Neuronal stem cell (in vitro differentiated cells): ENCODE data around the gene NTPCR. TPM values are rescaled to one million over a fixed set of nuclear protein-coding genes. Genes with fewer than 3 reads are reported as not detected.
A peak's percentile ranks its signal among the peaks of the same experiment; 100 is the strongest.

Source experiments
- DNase-seq: peaks from one replicate; pipeline ENCODE4 v3.0.0-alpha.2; 2013; ENCODE audit warnings: low spot score
- H2AFZ ChIP-seq: one replicate; pipeline ENCODE4 v1.6.1; 2013; ENCODE audit warnings: mild to moderate bottlenecking, low read length, inconsistent platforms
- H2AK5ac ChIP-seq: 2 replicates; pipeline ENCODE4 v1.6.1; 2013; ENCODE audit warnings: low read depth, mild to moderate bottlenecking, inconsistent platforms, low read length, moderate library complexity, mixed read lengths
- H2BK120ac ChIP-seq: 2 replicates; pipeline ENCODE4 v1.6.1; 2013; ENCODE audit warnings: low read depth, mild to moderate bottlenecking, inconsistent platforms, low read length, moderate library complexity, mixed read lengths
- H2BK12ac ChIP-seq: one replicate; pipeline ENCODE4 v1.6.1; 2013; ENCODE audit warnings: low read length, inconsistent platforms
- H2BK15ac ChIP-seq: 2 replicates; pipeline ENCODE4 v1.6.1; 2013; ENCODE audit warnings: mild to moderate bottlenecking, low read length, inconsistent platforms, mixed read lengths
- H2BK5ac ChIP-seq: one replicate; pipeline ENCODE4 v1.6.1; 2013; ENCODE audit warnings: inconsistent platforms, mild to moderate bottlenecking, low read length, moderate library complexity
- H3K14ac ChIP-seq: one replicate; pipeline ENCODE4 v1.6.1; 2013; ENCODE audit warnings: low read length, inconsistent platforms
- H3K18ac ChIP-seq: 2 replicates; pipeline ENCODE4 v1.6.1; 2013; ENCODE audit warnings: low read length, inconsistent platforms
- H3K23ac ChIP-seq: 2 replicates; pipeline ENCODE4 v1.6.1; 2013; ENCODE audit warnings: low read depth, mild to moderate bottlenecking, mixed read lengths, low read length, inconsistent platforms; ENCODE audit not compliant: poor library complexity
- H3K27ac ChIP-seq: replicated peaks from 3 replicates; pipeline ENCODE4 v1.5.1; 2013; ENCODE audit warnings: low read length, inconsistent platforms
- H3K27me3 ChIP-seq, 3 experiments: 2 replicates each; pipeline ENCODE4 v1.6.1; 2013; ENCODE audit warnings: low read length in 3 of 3, mild to moderate bottlenecking in 2 of 3, inconsistent platforms in 1 of 3, low read depth in 1 of 3, mixed read lengths in 1 of 3, moderate library complexity in 1 of 3; ENCODE audit not compliant: control insufficient read depth in 3 of 3, insufficient read depth in 3 of 3
- H3K36me3 ChIP-seq, 2 donors: replicated peaks in 1 of 2; 2 replicates each; pipeline ENCODE4 v1.6.1; 2013; ENCODE audit warnings: low read length in 2 of 2; ENCODE audit not compliant: control insufficient read depth in 2 of 2, insufficient read depth in 2 of 2
- H3K4ac ChIP-seq: 2 replicates; pipeline ENCODE4 v1.6.1; 2013; ENCODE audit warnings: inconsistent platforms, mild to moderate bottlenecking, low read length, moderate library complexity
- H3K4me1 ChIP-seq, 2 donors: 1 replicate in 1 of 2; 2 replicates in 1 of 2; pipeline ENCODE4 v1.6.1; 2013; ENCODE audit warnings: low read length in 2 of 2, low read depth in 1 of 2; ENCODE audit not compliant: control insufficient read depth in 2 of 2, insufficient read depth in 1 of 2
- H3K4me2 ChIP-seq: one replicate; pipeline ENCODE4 v1.6.1; 2013; ENCODE audit warnings: mild to moderate bottlenecking, low read length, inconsistent platforms; ENCODE audit not compliant: insufficient read depth, poor library complexity, severe bottlenecking
- H3K4me3 ChIP-seq, 2 donors: 2 replicates each; pipeline ENCODE4 v1.5.1; 2013; ENCODE audit warnings: low read length in 2 of 2, mild to moderate bottlenecking in 2 of 2, inconsistent platforms in 1 of 2, moderate library complexity in 1 of 2
- H3K79me1 ChIP-seq: one replicate; pipeline ENCODE4 v1.6.1; 2013; ENCODE audit warnings: low read depth, mild to moderate bottlenecking, inconsistent platforms, low read length, moderate library complexity
- H3K9ac ChIP-seq: one replicate; pipeline ENCODE4 v1.6.1; 2013; ENCODE audit warnings: mild to moderate bottlenecking, low read depth, low read length, inconsistent platforms; ENCODE audit not compliant: poor library complexity
- H3K9me3 ChIP-seq, 2 donors: replicated peaks in 1 of 2; 2 replicates each; pipeline versions ENCODE3 to v1.6.1; 2013; ENCODE audit warnings: low read length in 2 of 2, mild to moderate bottlenecking in 2 of 2, inconsistent platforms in 1 of 2, low read depth in 1 of 2, mixed read lengths in 1 of 2, moderate library complexity in 1 of 2; ENCODE audit not compliant: control insufficient read depth in 2 of 2, insufficient read depth in 1 of 2
- H4K8ac ChIP-seq: one replicate; pipeline ENCODE4 v1.6.1; 2013; ENCODE audit warnings: low read depth, mild to moderate bottlenecking, inconsistent platforms, low read length, moderate library complexity
- H4K91ac ChIP-seq: one replicate; pipeline ENCODE4 v1.6.1; 2013; ENCODE audit warnings: low read length, low read depth, mild to moderate bottlenecking, inconsistent platforms; ENCODE audit not compliant: poor library complexity
- WGBS, 2 donors: extraction: QIAGEN DNeasy Blood & Tissue Kit; methylation state at CpG; one replicate each; pipeline ENCODE4 v1.1.7; 2013; ENCODE audit warnings: missing lambda C conversion rate in 2 of 2, mixed read lengths in 1 of 2; ENCODE audit not compliant: insufficient read length in 2 of 2, insufficient replicate concordance in 1 of 2; ENCODE audit errors: extremely low coverage in 2 of 2; 5-methylcytosine and 5-hydroxymethylcytosine counted together
- polyA plus RNA-seq, 2 experiments: library from polyadenylated mRNA; stranded (reverse); fragments of 200-250 nt; gene quantifications; one replicate each; pipeline ENCODE4 v1.2.3, GENCODE V29; 2013

Gene NTPCR, protein sequence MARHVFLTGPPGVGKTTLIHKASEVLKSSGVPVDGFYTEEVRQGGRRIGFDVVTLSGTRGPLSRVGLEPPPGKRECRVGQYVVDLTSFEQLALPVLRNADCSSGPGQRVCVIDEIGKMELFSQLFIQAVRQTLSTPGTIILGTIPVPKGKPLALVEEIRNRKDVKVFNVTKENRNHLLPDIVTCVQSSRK
- 63.6 TPM for polyA plus RNA-seq (2013, experiment 1 of 2)
- polyA plus RNA-seq (2013, experiment 2 of 2), result 65.4 TPM

GRCh38 chr1:232950197-232951176 lies at the start of gene NTPCR:
TSS of gene NTPCR (plus strand) at chr1:232950611. CDS start at chr1:232950711, 100 bp downstream.
- H3K18ac ChIP-seq, result peak within 1 kb of the TSS; percentile 91
- H3K4me2 ChIP-seq, result peak within 1 kb of the TSS; percentile 70
- no peak within 1 kb of the TSS for H2BK5ac ChIP-seq
- H3K23ac ChIP-seq, result peak within 1 kb of the TSS; percentile 59
- no peak within 1 kb of the TSS for H2BK15ac ChIP-seq
- H3K27ac ChIP-seq, result peak within 1 kb of the TSS; percentile 68
- DNase-seq, result peak; percentile 96
- peak within 1 kb of the TSS; percentile 72 for H3K9ac ChIP-seq
- peaks cover 2% of the 10 kb centered on the region for H3K79me1 ChIP-seq
- WGBS, 2 donors, result no CpG with 5 or more reads among the region's 56 CpGs
- H2BK120ac ChIP-seq, result no peak within 1 kb of the TSS
- H2BK12ac ChIP-seq, result no peak within 1 kb of the TSS
- no peak within 1 kb of the TSS for H2AK5ac ChIP-seq
- H3K4me1 ChIP-seq, result peaks cover 5 to 17% of the 10 kb centered on the region in 2 donors
- H4K91ac ChIP-seq, result no peak within 1 kb of the TSS
- H3K4me3 ChIP-seq, result peak within 1 kb of the TSS; percentile 88 to 91
- H3K14ac ChIP-seq, result no peak within 1 kb of the TSS
- H2AFZ ChIP-seq, result peak within 1 kb of the TSS; percentile 97
- H3K4ac ChIP-seq, result no peak within 1 kb of the TSS
- H3K36me3 ChIP-seq, result peaks cover under 1 to 1% of the 10 kb centered on the region in 2 donors
- H4K8ac ChIP-seq, result no peak within 1 kb of the TSS
- H3K9me3 ChIP-seq, result no peaks in the 10 kb centered on the region
- no peaks in the 10 kb centered on the region for H3K27me3 ChIP-seq

DNA sequence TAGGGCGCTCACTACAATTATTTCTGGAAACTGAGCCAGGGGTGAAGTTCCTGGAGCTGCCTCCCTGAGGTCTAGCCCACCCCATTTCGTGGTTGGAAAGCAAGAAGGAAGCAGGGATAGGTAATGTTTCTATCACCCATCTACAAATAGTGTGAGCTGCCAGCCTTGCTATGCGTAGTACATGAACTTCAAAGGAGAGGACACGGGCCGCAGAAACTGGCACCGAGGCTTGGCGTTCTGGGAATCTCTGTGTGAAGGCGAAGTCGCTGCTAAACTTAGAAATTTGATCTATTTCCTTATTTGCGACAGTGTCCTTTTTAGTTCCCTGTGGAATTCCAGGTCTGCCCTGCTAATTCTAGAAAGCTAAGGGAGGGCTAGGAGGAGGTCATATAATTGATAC lies 49.6 kb upstream of the NTPCR start:
- Histone ChIP-seq H2AK5ac (no peak overlapping the region), H2AFZ (peak overlapping the region; percentile 48), H3K14ac (no peak overlapping the region), H2BK12ac (no peak overlapping the region), H3K18ac (no peak overlapping the region), H2BK15ac (no peak overlapping the region), H3K27me3 (no peaks in the 10 kb centered on the region), H3K9me3 (no peaks in the 10 kb centered on the region), H3K4me1 (peaks cover 2 to 6% of the 10 kb centered on the region in 2 donors), H4K91ac (no peak overlapping the region), H4K8ac (no peak overlapping the region), H3K4me3 (no peak overlapping the region), H3K36me3 (no peaks in the 10 kb centered on the region), H2BK120ac (no peak overlapping the region), H3K9ac (no peak overlapping the region), H3K4ac (no peak overlapping the region), H3K79me1 (no peaks in the 10 kb centered on the region), H3K4me2 (no peak overlapping the region), H2BK5ac (no peak overlapping the region), H3K23ac (no peak overlapping the region), H3K27ac (no peak overlapping the region)
- no CpG with 5 or more reads among the region's 10 CpGs for WGBS, 2 donors
- DNase-seq, result no peak

GRCh38 chr1:232901255-232901654 lies 49.2 kb upstream of the NTPCR start:
- Histone ChIP-seq H2AFZ (peak overlapping the region; percentile 48), H3K4ac (no peak overlapping the region), H4K8ac (no peak overlapping the region), H3K9me3 (no peaks in the 10 kb centered on the region), H4K91ac (no peak overlapping the region), H2BK5ac (no peak overlapping the region), H3K36me3 (no peaks in the 10 kb centered on the region), H3K79me1 (no peaks in the 10 kb centered on the region), H3K14ac (no peak overlapping the region), H3K4me1 (peaks cover 2 to 6% of the 10 kb centered on the region in 2 donors), H2BK12ac (no peak overlapping the region), H3K4me3 (no peak overlapping the region), H3K18ac (no peak overlapping the region), H2BK15ac (no peak overlapping the region), H3K27ac (no peak overlapping the region), H3K23ac (no peak overlapping the region), H3K9ac (no peak overlapping the region), H3K4me2 (no peak overlapping the region), H2AK5ac (no peak overlapping the region), H2BK120ac (no peak overlapping the region), H3K27me3 (no peaks in the 10 kb centered on the region)
- WGBS, 2 donors, result no CpG with 5 or more reads among the region's 4 CpGs
- no peak for DNase-seq
